OCI-LY1 (cell line): Measurements from ENCODE around the gene DOK6.
A peak's percentile ranks its signal among the peaks of the same experiment; 100 is the strongest.

Experiments
- H2AFZ ChIP-seq: fragments of 200-600 bp; sonication (generic), shearing (Covaris generic); 2 replicates; pipeline ENCODE4 v1.6.0; 2014; ENCODE audit warnings: antibody characterized with exemption, mild to moderate bottlenecking, low read length
- H3F3A ChIP-seq: fragments of 200-600 bp; sonication (generic), shearing (Covaris generic); 2 replicates; pipeline ENCODE4 v1.6.0; 2014; ENCODE audit warnings: mild to moderate bottlenecking, antibody characterized with exemption, low read length, moderate library complexity; ENCODE audit not compliant: insufficient read depth
- H3K27ac ChIP-seq: fragments of 200-600 bp; sonication (generic); 2 replicates; pipeline ENCODE4 v1.5.1; 2014; ENCODE audit warnings: low read length, mixed run types, mild to moderate bottlenecking, low read depth; ENCODE audit not compliant: poor library complexity, severe bottlenecking
- H3K27me3 ChIP-seq: fragments of 200-600 bp; sonication (generic); 2 replicates; pipeline ENCODE4 v1.6.0; 2014; ENCODE audit warnings: antibody characterized with exemption, mild to moderate bottlenecking, low read length, moderate library complexity; ENCODE audit not compliant: insufficient read depth
- H3K36me3 ChIP-seq: fragments of 200-600 bp; sonication (generic); 2 replicates; pipeline ENCODE4 v1.6.1; 2014; ENCODE audit warnings: mild to moderate bottlenecking, antibody characterized with exemption, low read length, moderate library complexity, mixed read lengths; ENCODE audit not compliant: insufficient read depth
- H3K4me1 ChIP-seq: fragments of 200-600 bp; sonication (generic); 2 replicates; pipeline ENCODE4 v1.5.1; 2014; ENCODE audit warnings: mild to moderate bottlenecking, low read length, moderate library complexity; ENCODE audit not compliant: insufficient read depth, severe bottlenecking
- H3K4me2 ChIP-seq: fragments of 200-600 bp; sonication (generic), shearing (Covaris generic); 2 replicates; pipeline ENCODE4 v1.6.1; 2014; ENCODE audit warnings: low read length
- H3K4me3 ChIP-seq: fragments of 200-600 bp; sonication (generic); 2 replicates; pipeline ENCODE4 v1.5.1; 2014; ENCODE audit warnings: low read length, low read depth, mild to moderate bottlenecking, mixed read lengths; ENCODE audit not compliant: poor library complexity, severe bottlenecking
- H3K79me2 ChIP-seq: fragments of 200-600 bp; shearing (Covaris generic); 2 replicates; pipeline ENCODE4 v1.6.1; 2016; ENCODE audit warnings: mixed run types, low read length, mixed read lengths; ENCODE audit not compliant: insufficient read depth
- H3K9ac ChIP-seq: fragments of 200-600 bp; sonication (generic), shearing (Covaris generic); 2 replicates; pipeline ENCODE4 v1.6.1; 2014; ENCODE audit warnings: mild to moderate bottlenecking, low read length, mixed read lengths
- H3K9me2 ChIP-seq: fragments of 200-600 bp; sonication (generic), shearing (Covaris generic); 2 replicates; pipeline ENCODE4 v1.6.1; 2014; ENCODE audit warnings: low read depth, mild to moderate bottlenecking, low read length, mixed read lengths
- H3K9me3 ChIP-seq: fragments of 200-600 bp; shearing (Covaris generic); 2 replicates; pipeline ENCODE4 v1.6.1; 2014; ENCODE audit warnings: low read length, mixed read lengths
- H4K20me1 ChIP-seq: fragments of 200-600 bp; sonication (generic), shearing (Covaris generic); 2 replicates; pipeline ENCODE4 v1.6.0; 2016; ENCODE audit warnings: mild to moderate bottlenecking, low read length; ENCODE audit not compliant: insufficient read depth
- CTCF ChIP-seq: fragments of 200-600 bp; sonication (generic), shearing (Covaris generic); IDR thresholded peaks from 2 replicates; pipeline ENCODE4 v1.5.1; 2017; ENCODE audit warnings: mild to moderate bottlenecking, antibody characterized with exemption, low read length, moderate library complexity, mixed read lengths
- EZH2 ChIP-seq: fragments of 200-600 bp; sonication (generic), shearing (Covaris generic); IDR thresholded peaks from 2 replicates; pipeline ENCODE4 v1.8.0; 2017; ENCODE audit warnings: borderline replicate concordance, mixed run types, mild to moderate bottlenecking, antibody characterized with exemption, low read length, moderate library complexity, mixed read lengths

DOK6 gene

GRCh38 chr18:69447886-69448285 lies 47.2 kb downstream of the DOK6 start:
- Histone ChIP-seq H2AFZ (no peak overlapping the region), H3K27ac (no peak overlapping the region), H3K9me2 (no peaks in the 10 kb centered on the region), H3K9me3 (no peaks in the 10 kb centered on the region), H3F3A (no peaks in the 10 kb centered on the region), H3K4me1 (no peaks in the 10 kb centered on the region), H3K27me3 (no peaks in the 10 kb centered on the region), H3K4me2 (no peak overlapping the region), H4K20me1 (no peaks in the 10 kb centered on the region), H3K9ac (no peak overlapping the region), H3K36me3 (no peaks in the 10 kb centered on the region), H3K79me2 (no peaks in the 10 kb centered on the region), H3K4me3 (no peak overlapping the region)
- TF ChIP-seq EZH2, result no peak
- no peak for TF ChIP-seq CTCF

GRCh38 chr18:69455125-69455524 lies 54.4 kb downstream of the DOK6 start:
- H3K27ac ChIP-seq, result no peak overlapping the region
- no peak overlapping the region for H3K4me2 ChIP-seq
- H3K9me3 ChIP-seq, result no peaks in the 10 kb centered on the region
- no peaks in the 10 kb centered on the region for H3K36me3 ChIP-seq
- no peak overlapping the region for H3K4me3 ChIP-seq
- H3K9me2 ChIP-seq, result no peaks in the 10 kb centered on the region
- H3K9ac ChIP-seq, result no peak overlapping the region
- no peaks in the 10 kb centered on the region for H3K79me2 ChIP-seq
- no peak overlapping the region for H2AFZ ChIP-seq
- H3K4me1 ChIP-seq, result no peaks in the 10 kb centered on the region
- no peak for TF ChIP-seq CTCF
- TF ChIP-seq EZH2, result no peak
- H4K20me1 ChIP-seq, result no peaks in the 10 kb centered on the region
- H3K27me3 ChIP-seq, result no peaks in the 10 kb centered on the region
- no peaks in the 10 kb centered on the region for H3F3A ChIP-seq

GRCh38 chr18:69469444-69469919 lies 68.8 kb downstream of the DOK6 start:
- H3K4me3 ChIP-seq, result peak overlapping the region; percentile 49
- no peaks in the 10 kb centered on the region for H3K27me3 ChIP-seq
- no peaks in the 10 kb centered on the region for H3F3A ChIP-seq
- H3K9ac ChIP-seq, result no peak overlapping the region
- H3K27ac ChIP-seq, result no peak overlapping the region
- H3K9me3 ChIP-seq, result no peaks in the 10 kb centered on the region
- no peak for TF ChIP-seq EZH2
- peak; percentile 59 for TF ChIP-seq CTCF
- H2AFZ ChIP-seq, result 0 out of 2 replicates have a peak overlapping the region, but pooled peaks have one; percentile 90
- no peaks in the 10 kb centered on the region for H4K20me1 ChIP-seq
- no peaks in the 10 kb centered on the region for H3K9me2 ChIP-seq
- peak overlapping the region; percentile 58 for H3K4me2 ChIP-seq
- no peaks in the 10 kb centered on the region for H3K79me2 ChIP-seq
- H3K36me3 ChIP-seq, result no peaks in the 10 kb centered on the region
- peaks cover 6% of the 10 kb centered on the region for H3K4me1 ChIP-seq
